Activated naive CD4-positive, alpha-beta T cell treated with anti-CD3 and anti-CD28 coated beads, Interleukin-2, amount 50 U/mL, for 72 hours (primary cell): ENCODE results near the gene BCL7A. TPM values are rescaled to one million over a fixed set of nuclear protein-coding genes. Genes with fewer than 3 reads are reported as not detected.

Experiments used
- ATAC-seq, 2 donors: fragments of 150-1000 bp; cut with Tn5 transposase; 2 replicates each; pipeline ENCODE4 v1.10.0; 2021; ENCODE audit warnings: mild to moderate bottlenecking in 2 of 2, moderate library complexity in 2 of 2
- DNase-seq, 2 donors: peaks; one replicate each; pipeline ENCODE4 v3.0.0; 2021 to 2022; ENCODE audit warnings: low spot score in 2 of 2
- H3K27ac Mint-ChIP-seq, 2 donors: one replicate each; pipeline ENCODE4 v1.8.0; 2022; ENCODE audit warnings: mild to moderate bottlenecking in 2 of 2, mixed read lengths in 2 of 2
- H3K36me3 Mint-ChIP-seq, 2 donors: one replicate each; pipeline ENCODE4 v1.8.0; 2022; ENCODE audit warnings: mixed read lengths in 2 of 2
- H3K9me3 Mint-ChIP-seq, 2 donors: one replicate each; pipeline ENCODE4 v1.8.0; 2022; ENCODE audit warnings: mixed read lengths in 2 of 2
- total RNA-seq, 2 donors: library from RNA; stranded (reverse); gene quantifications; one replicate each; pipeline ENCODE4 v1.2.3, GENCODE V29; 2022

Gene BCL7A
- total RNA-seq, 2 donors from 2014 or later: 3.3 to 5.8 TPM

DNA sequence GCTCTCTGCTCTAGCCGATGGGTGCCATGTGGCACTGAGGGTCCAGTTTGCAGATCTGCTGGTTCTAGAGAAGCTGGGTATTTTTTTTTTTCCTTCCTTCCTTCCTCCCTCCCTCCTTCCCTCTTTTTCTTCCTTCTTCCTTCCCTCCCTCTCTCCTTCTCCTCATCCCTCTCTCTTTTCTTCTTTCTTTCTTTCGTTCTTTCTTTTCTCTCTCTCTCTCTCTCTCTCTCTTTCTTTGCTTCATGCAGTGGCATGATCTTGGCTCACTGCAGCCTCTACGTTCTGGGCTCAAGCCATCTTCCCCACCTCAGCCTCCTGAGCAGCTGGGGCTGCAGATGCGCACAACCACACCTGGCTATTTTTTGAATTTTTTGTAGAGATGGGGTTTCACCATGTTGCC, 2.7 kb upstream of the BCL7A start:
- ATAC-seq (no peak), DNase-seq (no peak)
- Mint-ChIP-seq H3K27ac (no peak overlapping the region), H3K9me3 (no peaks in the 10 kb centered on the region), H3K36me3 (peaks cover 0 to 5% of the 10 kb centered on the region in 2 donors)

DNA sequence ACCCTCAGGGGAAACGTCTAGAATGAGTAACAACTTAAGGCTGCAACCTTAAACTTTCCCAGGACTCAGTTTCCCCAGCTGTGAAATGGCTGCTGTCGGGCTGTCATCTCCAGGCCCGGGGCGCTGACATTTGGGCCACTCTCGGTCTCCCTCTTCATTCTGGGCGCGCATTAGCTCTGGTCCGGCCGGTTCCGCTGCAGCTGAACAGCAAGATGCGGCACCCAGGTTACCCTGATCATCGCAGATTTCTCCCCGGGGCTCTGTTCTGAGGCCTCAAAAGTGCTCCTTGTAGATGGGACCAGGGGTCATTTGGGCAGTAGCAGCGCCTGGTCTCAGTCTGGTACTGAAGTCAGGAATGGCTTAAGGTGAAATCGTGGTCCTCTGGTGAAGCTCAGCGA, 890 bp upstream of the BCL7A start:
- Mint-ChIP-seq H3K9me3 (no peaks in the 10 kb centered on the region), H3K27ac (peak overlapping the region in 1 of 2 donors; percentile 66), H3K36me3 (peaks cover 0 to 5% of the 10 kb centered on the region in 2 donors)
- ATAC-seq (no peak), DNase-seq (no peak)

DNA sequence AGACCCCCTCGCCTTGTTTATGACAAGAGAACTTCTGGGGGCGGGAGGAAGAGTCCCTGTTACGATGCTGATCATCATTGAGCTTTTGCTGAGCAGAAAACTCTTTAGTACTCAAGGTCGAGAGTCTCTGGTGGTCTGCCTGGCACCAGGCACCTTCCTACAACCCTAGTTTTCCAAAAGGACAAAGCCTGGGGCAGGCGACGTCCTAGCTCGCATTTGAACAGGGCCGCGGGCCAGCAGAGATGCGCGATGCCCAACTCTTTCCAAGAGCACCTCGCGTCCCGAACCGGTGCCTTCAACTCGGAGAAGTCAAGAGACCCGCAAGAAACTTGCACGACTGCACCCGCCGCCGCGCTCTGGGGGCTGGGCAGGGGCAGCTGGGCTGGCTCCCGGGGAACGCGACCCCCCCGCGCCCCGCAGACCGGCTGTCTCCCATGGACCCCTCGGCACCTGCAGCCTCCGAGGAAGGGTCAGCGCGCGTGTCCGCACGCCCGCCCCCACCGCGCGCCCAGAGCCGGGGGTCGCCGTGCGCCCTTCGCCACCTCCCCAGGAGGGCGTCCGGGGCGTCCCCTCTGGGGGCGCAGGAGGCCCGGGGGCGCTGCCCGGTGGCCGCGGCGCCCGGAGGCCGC, 377 bp upstream of the BCL7A start:
- peak in 1 of 2 donors; percentile 30 for DNase-seq
- ATAC-seq: peak; percentile 3 to 23
- no peaks in the 10 kb centered on the region for H3K9me3 Mint-ChIP-seq
- H3K36me3 Mint-ChIP-seq: peaks cover 0 to 5% of the 10 kb centered on the region in 2 donors
- H3K27ac Mint-ChIP-seq: peak overlapping the region in 1 of 2 donors; percentile 66

DNA sequence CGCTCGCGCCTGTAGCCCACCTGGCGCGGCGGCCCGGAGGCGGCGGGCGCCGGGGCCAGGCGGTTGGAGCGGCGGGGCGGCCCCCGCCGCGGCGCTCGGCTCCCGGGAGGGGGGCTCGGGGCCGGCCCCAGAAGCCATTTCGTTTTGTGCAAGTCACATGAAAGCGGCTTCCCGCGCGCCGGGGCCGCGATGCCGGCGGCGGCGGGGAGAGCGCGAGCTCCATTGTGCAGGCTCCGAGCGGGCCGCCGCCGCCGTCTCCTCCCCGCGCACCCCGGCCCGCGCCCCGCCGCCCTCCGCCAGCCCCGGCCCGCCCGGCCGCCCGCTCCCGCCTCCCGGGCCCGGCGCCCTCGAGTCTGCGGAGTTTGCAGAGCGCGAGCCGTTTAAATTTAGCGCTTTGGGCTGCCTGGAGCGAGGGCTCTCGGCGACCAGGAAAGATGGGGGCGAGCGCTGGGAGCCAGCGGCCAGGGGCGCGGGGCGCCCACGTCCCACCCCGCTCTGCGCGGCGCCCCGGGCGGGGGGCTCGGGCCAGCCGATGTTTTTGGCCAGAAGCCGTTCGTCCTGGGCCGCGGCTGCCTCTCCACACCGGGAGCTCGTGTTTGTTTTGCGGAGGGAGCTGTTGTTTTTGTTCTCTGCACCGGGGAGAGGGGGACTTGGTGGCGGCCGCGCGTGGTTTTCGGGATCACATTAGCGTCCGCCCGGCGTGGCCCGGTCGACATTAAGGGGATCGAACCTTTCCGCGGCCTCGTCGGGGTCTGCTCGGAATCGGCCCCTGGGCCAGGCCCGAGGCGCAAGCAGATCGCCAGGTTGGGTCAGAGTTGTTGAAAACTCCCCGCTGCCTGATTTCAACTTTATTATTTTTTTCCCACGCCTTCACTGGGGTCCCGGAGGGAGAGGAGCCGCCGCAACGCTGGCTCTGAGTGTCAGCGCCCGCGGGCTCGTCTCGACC, 982 bp downstream of the BCL7A start:
- ATAC-seq (peak; percentile 33 to 48), DNase-seq (peak in 1 of 2 donors; percentile 48)
- Mint-ChIP-seq H3K36me3 (peaks cover 0 to 5% of the 10 kb centered on the region in 2 donors), H3K9me3 (no peaks in the 10 kb centered on the region), H3K27ac (peak overlapping the region; percentile 51 to 81)

DNA sequence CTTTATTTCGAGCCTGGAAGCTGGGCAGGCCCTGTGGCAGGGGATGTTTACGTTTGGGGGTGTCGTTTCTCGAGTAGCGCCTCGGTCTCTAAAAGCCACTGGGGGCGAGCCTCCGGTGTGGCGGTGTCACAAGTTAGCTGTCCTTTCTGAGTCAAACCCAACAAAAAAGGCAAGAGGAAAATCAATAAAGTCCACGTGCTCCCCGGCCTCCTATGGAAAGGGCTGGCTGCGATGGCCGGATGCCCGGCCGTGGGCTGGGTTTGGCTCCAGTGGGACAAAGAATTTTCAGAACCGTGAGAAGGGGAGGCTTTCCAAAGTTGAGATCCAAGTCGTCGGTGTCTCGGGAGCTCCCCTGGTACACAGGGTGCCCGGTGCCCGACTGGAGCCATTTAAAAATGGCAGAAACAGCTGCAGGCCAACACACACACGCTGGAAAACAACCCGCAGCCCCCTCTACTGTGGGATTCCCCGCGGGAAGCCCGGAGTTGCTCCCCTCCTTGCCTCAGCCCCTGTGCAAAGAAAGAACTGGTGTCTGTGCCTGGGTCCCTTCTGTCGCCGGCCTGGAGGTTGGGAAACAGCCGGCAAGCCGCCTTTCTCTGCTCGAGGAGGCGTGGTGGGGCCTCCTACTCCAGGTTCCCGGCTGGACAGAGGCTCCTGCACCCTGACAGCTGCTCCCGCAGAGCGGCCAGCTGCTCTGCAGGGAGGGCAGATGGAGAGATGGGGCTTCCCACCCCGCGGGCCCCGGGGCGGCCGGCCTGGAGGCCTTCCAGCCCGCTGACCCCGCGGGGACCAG, 1.9 kb downstream of the BCL7A start:
- ATAC-seq (peak; percentile 9 to 66), DNase-seq (peak in 1 of 2 donors; percentile 25)
- H3K27ac Mint-ChIP-seq: peak overlapping the region; percentile 51 to 81
- H3K9me3 Mint-ChIP-seq: no peaks in the 10 kb centered on the region
- peaks cover 0 to 5% of the 10 kb centered on the region in 2 donors for H3K36me3 Mint-ChIP-seq

DNA sequence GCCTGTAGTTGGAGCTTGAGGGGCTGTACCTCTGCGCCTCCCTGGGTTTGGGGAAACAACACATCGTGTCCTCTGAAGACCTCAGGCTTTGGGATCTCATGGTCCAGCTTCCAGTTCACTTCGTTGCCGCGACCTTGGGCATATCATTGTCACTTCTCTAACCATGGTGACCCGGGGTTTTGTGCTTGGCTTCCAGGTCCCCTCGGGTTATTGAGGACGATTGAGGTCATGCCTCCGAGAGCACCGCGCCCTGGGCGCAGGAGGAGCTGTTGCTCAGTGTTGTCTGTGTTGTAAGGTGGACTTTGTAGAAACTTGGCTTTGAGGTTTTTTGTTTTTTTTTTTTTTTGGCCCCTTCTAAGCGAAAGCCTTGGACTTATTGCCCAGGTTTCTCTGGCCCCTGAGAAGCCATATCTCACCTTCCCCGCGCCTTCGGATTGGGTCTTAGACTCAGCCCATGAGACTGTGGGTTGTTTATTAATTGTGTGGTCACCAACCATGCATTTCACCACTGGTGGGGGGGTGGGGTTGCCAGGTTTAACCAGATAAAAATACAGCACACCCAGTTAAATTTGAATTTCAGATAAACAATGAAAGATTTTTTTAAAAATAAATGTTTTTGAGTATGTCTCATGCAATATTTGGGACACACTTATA, 2.6 kb downstream of the BCL7A start:
- no peak overlapping the region for H3K27ac Mint-ChIP-seq
- H3K36me3 Mint-ChIP-seq: peaks cover 0 to 5% of the 10 kb centered on the region in 2 donors
- no peaks in the 10 kb centered on the region for H3K9me3 Mint-ChIP-seq
- DNase-seq: no peak
- no peak for ATAC-seq

DNA sequence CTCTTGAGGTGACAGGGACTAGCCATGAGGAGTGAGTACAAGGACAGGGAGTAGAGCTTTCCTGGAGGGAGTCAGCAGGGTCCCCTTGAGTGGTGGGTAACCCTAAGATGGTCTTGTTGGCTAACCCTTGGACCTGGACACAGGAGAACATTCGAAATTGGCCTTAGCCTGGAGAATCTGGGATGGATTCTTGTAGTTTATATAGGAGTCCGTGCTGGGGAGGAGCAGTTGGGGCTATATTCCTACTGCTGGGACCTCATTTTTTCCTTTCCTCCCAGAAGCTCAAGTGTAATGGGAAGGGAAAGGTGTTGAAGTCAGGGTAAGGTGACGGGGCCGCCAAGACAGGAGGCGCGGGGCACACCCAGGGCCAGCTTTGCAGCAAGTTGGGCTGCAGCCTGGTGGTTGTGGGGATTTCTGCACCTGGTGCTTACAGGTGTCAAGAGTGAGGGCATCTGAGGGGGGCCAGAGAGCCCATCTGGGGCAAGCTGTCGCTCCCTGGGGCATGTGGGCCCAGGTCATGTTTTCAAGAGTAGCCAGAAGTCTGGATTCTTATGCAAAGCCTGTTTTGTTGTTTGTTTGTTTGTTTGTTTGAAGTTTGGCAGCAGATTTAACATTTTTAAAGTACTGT, 5.1 kb downstream of the BCL7A start:
- Mint-ChIP-seq H3K27ac (no peak overlapping the region), H3K9me3 (no peaks in the 10 kb centered on the region), H3K36me3 (peaks cover 0 to 5% of the 10 kb centered on the region in 2 donors)
- DNase-seq: no peak
- no peak for ATAC-seq

DNA sequence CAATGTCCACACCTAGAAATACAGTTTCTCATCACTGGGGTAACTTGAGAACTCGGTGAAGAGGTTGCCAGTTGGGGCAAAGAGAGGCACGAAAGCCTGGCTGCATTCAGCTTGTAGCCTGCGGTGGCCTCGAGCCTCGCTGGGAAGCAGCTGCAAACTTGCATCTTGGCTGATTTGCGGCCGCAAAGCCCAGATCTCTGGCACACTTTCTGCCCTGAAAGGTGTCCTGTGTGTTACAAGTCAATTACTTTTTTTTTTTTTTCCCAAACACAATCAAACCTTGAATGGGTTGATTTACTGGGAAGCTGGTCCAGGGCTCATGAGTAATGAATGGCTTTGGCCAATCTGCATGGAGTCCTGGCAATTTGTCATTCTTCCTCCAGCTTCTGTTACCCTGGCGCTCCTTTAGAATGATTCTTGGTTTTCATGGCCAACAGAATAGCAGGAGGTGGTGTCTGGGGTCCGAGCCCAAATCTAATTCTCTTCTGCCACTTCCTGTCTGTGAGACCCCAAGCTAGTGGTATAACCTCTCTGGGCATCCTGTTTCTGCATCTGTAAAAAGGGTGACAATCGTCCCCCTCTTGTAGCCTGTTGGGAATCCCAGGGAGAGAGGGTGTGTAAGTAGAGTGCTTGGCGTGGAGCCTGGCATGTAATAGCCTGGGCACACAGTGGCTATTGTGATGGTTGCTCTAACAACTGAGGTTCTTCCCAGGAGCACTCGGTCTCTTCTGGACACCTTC, 6.7 kb downstream of the BCL7A start:
- no peak for ATAC-seq
- no peak for DNase-seq
- no peaks in the 10 kb centered on the region for H3K9me3 Mint-ChIP-seq
- H3K27ac Mint-ChIP-seq: no peak overlapping the region
- H3K36me3 Mint-ChIP-seq: peaks cover 0 to under 1% of the 10 kb centered on the region in 2 donors

DNA sequence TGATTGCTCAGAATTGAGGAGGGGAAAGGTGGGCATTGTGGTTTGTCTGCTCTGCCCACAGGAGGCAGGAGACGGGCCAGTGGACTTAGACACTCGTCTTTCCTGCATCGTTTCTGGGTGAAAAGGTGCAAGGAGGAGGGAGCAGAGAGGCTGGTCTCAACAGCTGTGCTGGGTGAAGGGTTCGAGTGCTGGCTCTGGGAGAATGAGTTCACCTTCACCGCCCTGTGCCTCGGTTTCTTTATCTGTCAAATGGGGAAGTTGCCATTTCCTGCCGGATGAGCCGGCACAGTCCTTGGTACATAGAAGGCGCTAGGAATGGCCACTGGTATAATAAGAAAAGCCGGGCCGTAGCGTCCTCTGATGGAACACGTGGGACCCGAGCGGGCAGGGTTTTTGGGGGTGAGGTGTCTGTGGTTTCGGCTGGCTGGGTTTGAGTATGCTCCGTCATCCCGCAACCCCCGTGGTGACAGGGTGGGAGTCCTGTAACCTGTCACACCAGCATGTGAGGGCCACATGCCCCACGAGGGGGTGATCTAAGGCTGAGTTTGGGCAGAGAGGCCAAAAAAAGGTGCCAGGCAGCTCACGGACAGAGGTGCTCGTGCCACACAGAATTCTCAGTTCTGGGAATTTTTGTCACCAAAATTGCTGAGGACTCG, 7.3 kb downstream of the BCL7A start:
- Mint-ChIP-seq H3K9me3 (no peaks in the 10 kb centered on the region), H3K27ac (no peak overlapping the region), H3K36me3 (no peaks in the 10 kb centered on the region)
- ATAC-seq (peak; percentile 49 to 50), DNase-seq (no peak)

DNA sequence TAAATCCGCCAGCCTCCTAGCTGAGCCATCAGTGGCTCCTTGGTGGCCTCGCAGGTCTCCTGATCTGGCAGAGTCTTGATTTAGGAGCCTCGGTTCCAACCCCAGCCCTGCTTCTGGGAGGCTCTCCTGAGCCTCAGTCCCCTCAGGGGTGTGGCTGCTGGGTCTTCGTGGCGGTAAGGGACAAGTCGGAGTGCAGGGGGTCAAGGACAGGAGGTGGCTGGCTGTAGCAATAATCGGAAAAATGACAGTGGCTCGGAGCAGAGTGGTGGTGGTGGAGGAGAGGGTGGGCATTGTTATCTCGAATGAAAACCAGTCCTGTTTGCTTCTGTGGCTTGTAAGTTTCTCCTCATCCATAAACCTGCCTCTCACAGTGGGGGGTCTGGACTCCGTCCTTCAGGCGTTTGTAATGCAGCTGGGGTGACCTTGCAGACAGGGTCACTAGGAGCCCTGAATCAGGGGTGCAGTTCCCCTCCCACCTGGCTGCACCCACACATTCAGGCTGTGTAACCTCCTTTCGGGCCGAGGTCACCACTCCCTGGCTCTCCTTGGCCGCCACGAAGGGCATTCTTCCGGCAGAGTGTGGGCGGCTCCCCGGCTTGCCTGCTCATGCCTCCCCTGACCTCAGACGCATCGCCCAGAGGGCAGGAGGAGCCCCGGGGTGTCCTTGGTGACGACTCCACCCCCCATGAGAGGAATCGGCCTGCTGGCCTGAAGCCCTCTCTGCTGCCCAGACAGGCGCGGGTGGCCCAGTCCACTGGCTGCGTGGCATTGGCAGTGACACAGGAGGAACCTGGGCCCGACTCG, 8.1 kb downstream of the BCL7A start:
- Mint-ChIP-seq H3K9me3 (no peaks in the 10 kb centered on the region), H3K27ac (no peak overlapping the region), H3K36me3 (no peaks in the 10 kb centered on the region)
- ATAC-seq (no peak), DNase-seq (no peak)

DNA sequence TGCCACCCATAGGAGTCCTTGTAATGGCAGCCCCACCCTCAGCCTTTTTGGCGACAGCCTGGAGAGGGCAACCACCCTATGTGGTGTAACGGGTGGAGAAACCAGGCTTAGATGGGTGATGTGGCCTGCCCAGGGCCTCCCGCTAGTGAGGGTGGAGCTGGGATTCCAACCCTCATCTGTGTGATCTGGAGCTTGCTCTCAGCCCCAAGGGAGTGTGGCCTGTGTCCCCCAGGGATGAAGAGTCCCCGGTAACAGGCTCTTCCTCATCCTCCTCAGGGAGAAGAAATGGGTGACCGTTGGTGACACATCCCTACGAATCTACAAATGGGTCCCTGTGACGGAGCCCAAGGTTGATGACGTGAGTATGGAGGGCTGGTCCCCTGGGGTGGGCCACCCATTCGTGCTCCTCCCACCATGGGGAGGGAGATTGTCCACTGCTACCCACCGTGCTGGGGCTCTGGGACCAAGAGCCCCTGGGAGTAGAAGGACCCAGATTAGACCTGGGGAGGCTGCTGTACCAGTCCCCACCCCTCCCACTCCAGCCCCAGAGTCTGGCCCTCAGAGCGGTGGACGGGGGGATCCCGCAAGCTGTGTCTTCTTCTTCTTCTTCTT, 8.8 kb downstream of the BCL7A start:
- no peaks in the 10 kb centered on the region for H3K9me3 Mint-ChIP-seq
- ATAC-seq: no peak
- no peak for DNase-seq
- peak overlapping the region; percentile 72 to 77 for H3K27ac Mint-ChIP-seq
- no peaks in the 10 kb centered on the region for H3K36me3 Mint-ChIP-seq

DNA sequence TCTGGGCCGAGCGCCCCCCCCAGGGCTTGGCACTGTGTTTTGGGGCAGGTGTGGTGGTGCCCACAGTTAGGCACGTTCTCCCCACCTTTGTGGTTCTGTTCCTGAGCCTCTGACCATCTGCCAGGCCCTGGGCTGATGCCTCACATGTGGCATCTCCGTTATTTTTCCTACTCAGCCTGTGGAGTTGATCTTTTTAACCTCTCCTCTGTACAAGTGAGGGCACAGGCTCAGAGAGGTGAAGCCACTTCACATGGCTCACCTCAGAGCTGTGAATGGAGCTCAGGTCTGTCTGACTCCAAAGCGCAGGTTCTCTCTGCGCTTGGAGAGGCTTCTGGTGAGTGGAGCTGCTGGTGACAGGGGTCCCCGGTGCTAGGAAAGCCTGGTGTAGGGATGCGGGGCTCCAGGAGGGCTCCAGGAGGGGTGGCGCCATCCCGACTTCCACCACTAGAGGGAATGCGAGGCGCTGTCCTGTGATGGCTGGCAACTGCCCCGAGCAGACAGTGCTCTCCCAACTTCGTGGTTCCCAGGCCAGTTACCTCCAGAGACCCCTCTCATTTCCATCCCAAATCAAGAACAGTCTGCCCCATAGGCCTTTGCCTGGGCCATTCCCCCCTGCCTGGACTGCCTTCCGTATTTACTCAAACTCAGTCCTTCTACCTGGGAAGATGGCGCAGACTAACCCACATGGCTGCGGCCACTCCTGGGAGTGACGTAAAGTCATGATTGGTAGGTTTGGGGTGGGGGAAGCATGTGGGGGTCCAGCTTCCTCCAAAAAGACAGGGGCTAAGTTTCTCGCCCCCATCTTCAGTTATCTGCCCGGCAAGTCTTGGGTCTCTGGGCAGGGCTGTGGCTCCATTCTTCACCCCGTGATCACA, 9.9 kb downstream of the BCL7A start:
- Mint-ChIP-seq H3K36me3 (no peaks in the 10 kb centered on the region), H3K27ac (peak overlapping the region in 1 of 2 donors; percentile 77), H3K9me3 (no peaks in the 10 kb centered on the region)
- ATAC-seq: peak; percentile 75 to 81
- peak in 1 of 2 donors; percentile 74 for DNase-seq

DNA sequence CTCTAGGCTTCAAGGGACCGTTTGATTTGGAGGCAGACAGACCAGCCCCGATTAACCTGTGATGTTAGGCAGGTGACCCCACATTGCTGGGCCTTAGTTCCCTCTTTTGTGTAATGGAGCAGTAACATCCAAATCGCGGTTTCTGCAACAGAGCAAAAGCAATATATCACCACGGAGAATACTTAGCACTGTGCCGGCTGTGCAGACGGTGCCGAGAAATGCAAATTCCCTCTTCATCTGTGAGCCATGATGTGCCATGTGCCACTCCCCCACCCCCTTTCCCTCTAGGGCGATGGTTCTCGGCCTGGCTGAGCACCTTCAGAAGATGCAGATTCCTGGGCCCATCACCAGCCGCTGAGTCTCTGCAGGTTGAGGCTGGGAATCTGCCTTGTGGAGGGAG, 10.9 kb downstream of the BCL7A start:
- Mint-ChIP-seq H3K27ac (no peak overlapping the region), H3K9me3 (no peaks in the 10 kb centered on the region), H3K36me3 (no peaks in the 10 kb centered on the region)
- no peak for DNase-seq
- ATAC-seq: no peak
